ENCODE data around the gene GDPD5.

The GDPD5 gene

DNA sequence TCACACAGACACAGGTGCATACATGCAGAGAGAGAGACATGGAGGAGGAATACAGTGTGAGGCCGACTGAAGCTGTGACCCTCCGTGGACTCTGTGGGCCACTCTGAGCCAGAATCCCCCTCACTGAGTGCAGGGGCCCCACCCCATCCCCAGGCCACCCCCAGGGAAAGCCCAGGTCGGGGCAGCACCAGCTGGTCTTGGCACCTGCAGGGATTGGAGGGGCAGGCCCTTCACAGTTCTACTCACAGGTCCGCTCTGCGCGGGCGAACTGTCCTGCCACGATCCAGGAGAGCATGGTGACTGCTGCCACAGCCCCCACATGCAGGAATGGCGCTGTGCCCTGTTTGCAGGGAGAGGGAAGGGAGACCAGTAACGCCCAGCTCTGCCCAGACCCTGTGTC is 76.5 kb downstream of the GDPD5 start:
- ATAC-seq (no peak), DNase-seq (no peak)

DNA sequence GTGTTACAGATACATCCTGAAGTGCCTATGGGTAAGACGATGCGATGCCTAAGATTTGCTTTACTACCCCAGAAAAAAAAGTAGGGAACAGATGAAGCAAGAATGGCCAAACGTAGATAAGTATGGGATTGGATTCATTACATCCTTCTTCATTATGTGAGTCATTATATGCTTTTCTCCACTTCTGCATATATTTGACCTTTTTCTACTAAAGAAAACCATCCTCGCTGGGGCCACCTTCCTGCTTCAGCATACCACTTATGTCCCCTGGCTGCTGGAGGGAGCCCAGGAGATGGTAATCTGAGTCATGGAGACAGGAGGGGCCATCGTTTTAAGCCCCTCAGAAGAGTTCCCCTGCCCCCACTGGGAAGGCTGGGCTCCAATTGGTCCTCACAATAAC is 78.3 kb downstream of the GDPD5 start:
- DNase-seq (no peak), ATAC-seq (no peak)

DNA sequence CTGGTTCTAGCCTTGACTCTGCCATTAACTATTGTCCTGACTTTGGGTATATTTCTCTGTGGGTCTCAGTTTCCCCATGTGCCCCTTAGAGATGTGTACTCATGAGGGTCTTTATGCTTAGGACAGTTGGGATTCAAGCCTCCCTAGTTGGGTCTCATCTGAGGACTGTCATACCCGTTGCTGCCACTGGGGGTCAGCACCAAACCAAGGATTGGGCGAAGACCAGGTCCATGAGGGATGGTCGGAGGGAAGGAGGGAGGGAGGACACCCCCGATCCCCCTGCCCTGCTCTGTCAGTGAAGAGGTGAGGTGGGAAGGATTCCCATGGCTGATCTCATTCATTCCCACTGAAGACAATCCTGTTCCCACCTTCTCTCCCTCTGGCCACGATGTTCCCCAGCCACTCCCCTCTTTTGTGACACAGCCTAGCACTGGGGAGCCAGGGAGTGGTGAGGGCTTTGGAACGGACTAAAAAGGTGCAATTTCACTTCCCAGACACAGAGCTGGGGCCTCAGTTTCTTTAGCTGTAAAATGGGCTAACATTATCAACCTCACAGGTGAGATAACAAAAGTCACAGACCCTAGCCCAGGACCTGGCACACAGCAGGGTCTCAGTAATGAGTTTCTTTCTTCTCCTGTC is 80.3 kb downstream of the GDPD5 start:
- DNase-seq (peak; percentile 82), ATAC-seq (peak; percentile 69)

DNA sequence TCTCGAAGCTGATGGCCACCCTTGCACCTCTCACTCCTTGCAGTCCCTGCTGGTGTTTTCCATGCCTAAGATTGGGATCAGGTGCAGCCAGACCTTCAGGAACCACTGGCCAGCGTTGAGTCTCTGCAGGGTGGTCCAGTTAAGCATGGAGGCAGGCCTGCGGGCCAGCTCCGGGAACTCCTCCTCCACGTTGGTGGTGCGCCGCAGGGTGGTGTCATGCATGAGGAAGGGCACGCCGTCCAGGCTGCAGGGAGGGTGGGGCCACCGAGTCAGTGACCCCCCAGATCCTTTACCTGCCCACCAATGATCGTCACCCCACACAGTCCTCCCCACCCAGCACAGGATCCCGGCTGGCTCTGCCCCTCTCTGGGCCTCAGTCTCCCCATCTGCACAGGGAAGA is 82.7 kb downstream of the GDPD5 start:
- ATAC-seq: no peak
- no peak for DNase-seq

DNA sequence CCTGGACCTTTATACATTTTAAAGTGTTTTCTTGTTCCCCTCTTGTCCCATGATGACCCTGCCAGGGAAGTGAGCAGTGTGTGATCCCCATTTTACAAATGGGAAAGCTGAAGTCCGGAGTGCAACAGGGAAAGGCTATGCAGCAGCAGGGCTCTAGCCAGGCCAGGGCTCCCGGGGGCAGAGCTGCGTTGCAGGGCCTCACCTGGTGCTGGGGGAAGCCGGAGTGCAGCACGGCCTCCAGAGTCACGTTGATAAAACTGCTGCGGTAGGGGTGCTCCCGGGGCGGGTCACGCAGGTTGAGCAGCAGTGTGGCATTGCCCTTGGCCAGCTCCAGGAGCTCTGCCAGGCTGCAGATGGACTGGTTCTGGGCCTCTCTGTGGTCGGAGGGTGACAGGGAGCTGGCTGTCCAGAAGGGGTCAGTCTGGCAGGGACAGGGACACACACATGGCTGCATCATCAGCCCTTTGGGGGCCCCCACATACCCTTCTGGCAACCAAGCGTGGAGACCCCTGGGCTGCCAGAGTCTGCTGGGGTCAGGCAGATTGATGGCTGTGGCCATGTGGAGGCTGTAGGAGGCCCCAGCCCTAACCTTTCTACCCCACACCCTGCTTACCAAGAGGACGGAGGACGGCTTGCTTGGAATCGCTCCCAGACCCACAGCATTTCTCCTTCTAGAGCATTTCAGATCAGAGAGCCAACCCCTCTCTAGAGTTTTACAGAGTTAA is 83.4 kb downstream of the GDPD5 start:
- no peak for ATAC-seq
- no peak for DNase-seq

DNA sequence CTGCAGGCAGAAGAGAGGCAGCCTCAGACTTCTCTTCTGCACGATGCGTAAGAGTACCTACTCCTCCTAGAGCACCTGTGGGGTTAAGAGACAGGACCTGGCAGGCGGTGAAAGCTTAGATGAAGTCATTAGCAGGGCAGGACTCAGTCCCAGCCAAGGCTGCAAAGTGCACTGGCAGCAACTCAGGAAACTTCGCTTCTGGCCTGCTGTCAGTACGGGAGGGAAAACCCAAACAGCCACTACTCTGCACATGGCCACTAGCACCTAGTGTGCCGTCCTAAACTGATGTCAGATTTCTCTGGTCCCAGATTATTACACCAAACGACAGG is 84.0 kb downstream of the GDPD5 start:
- no peak for ATAC-seq
- no peak for DNase-seq

DNA sequence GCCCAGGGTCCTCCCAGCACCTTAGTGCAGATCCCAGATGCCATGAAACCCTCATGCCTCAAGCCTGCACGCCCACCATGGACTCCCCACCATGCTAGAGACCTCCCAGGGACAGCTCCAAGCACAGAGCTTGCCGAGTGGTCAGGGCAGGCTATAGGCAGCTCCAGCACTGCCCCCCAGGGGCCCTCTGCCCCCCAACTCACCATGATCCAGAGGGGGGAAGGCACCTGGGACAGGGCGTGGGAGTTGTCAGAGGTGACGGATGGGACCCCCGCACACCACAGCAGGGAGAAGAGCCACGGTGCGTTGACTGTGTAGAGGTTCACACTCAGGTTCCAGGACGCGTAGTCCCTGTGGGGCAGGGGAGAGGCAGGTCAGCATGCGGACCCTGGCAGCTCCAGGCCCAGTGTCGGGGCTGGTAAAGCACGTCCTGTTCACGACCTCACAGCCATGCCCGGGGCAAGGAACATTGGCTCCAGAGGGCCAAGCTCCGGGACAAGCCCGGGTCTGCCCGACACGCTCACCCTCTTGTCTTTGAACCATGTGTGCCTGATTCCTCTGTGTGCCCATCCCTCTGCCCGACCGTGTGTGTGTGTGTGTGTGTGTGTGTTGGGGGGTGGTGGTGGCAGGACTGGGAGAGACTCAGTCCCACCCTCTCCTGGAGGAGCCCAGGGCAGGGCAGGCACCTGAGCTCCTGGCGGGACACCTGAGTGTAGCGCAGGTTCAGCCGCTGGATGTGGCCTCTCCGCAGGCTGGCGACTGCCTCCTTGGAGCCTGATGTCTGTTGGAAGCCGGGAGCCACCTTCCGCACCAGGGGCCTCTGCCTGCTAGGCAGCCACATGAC is 84.6 kb downstream of the GDPD5 start:
- ATAC-seq (no peak), DNase-seq (no peak)

DNA sequence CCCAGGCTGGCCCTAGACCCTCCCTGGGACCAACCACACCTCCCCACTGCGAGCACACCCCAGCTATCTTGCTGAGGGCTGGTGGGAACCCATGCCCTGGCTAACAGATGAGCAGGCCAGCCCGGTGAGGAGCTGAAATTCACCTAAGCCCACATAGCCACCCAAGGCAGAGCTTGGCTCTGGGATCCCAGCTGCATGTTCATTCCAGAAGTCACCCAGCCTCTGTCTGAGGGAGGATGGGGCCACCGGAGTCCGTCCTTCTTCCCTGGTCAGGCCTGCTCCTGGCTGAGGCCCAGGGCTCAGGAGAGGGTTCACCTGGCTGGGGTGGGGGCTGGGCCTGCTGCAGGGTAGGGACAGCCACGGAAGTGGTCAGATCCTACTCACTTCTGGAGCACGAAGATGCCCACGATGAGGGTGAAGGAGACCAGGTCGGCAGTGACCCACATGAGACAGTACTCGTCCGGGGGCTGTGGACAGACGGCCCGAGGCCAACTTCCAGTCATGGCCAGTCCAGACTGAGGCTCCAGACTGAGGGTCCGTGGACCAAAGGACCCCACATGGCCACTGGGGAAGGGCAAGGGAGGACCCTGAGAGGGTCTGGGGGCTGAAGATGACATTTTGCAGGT is 86.1 kb downstream of the GDPD5 start:
- DNase-seq (no peak), ATAC-seq (no peak)

DNA sequence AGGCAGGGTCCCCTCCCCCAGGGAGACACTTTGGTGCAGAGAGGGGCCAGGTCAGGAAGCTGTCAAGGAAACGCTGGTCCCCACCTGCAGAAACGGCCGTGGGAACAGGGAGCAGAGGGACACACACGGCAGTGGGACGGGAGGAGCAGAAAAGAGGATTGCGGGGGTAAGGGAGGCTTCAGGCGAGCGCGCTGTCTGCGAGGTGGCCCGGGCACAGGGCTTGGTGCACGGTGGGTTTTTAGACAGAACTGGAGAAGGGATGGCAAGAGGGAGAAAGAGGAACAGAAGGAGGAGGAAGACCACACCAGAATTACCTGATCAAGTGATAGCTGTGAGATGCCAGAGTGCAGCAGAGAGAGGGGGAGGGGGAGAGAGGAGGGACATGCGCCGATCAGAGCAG is 86.7 kb downstream of the GDPD5 start:
- ATAC-seq (no peak), DNase-seq (no peak)

DNA sequence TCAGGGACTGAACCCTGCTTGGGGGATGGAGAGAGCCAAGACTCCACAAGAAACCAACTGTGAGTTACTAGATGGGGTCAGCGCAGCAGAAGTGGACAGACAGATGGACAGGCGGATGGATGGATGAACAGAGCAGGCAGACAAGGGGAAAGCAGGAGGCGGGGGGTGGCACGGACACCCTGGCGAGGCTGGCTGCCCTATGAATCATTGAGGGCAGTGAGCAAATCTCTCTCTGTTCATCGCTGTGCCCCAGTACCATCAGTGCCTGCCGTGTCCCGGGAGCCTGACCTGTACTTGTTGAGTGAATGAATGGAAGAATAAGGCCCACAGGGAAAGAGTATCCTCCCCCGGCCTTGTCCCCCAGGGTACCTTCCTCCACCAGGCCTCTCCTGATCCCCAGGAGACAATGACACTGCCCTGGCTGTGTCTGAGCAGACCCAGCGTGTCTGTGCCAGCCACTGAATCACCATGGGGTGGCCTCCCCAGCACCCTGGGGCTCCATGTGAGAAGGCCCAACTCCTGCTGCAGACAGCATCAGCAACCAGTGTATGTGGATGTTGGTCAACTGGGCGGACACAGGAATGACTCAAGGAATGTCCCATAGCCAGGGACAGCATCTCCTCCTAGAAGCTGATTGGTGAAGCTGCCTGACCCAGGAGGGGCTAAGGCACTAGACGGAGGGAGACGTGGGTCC is 87.6 kb downstream of the GDPD5 start:
- DNase-seq: no peak
- no peak for ATAC-seq

DNA sequence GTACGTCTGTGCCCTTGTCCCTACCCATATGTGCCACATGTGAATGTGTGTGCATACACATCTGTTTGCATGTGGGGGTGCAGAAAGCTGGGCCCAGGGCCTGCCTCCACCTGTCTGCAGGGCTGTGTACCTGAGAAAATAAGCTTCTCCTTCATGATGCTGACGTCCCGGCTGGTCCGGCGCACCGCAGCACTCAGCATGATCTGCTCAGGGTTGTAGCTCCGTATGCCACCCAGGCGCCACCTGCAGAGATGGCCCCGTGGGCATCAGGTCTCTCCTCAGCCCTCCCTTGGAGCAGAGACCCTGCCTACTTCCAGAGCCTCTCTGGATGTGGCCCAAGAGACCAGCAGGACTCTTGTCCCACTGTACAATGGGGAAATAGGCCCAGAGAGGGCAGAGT is 88.9 kb downstream of the GDPD5 start:
- no peak for ATAC-seq
- no peak for DNase-seq

DNA sequence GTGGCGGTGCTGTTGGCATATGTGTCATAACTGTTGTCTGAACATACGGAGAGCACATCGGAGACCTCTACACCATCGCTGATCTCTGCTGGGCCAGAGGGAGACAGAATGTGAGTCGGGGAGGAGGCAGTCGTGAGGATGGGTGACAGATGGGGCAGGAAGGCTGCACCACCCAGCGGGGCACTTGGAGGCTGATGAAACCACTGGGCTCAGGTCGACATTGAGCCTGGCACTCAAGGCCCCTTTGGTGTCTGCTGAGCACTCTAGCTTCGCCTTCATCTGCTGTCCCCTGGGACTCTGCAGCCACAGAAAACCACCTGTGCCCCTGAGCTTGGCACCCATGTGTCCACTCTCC is 90.2 kb downstream of the GDPD5 start:
- no peak for DNase-seq
- no peak for ATAC-seq

DNA sequence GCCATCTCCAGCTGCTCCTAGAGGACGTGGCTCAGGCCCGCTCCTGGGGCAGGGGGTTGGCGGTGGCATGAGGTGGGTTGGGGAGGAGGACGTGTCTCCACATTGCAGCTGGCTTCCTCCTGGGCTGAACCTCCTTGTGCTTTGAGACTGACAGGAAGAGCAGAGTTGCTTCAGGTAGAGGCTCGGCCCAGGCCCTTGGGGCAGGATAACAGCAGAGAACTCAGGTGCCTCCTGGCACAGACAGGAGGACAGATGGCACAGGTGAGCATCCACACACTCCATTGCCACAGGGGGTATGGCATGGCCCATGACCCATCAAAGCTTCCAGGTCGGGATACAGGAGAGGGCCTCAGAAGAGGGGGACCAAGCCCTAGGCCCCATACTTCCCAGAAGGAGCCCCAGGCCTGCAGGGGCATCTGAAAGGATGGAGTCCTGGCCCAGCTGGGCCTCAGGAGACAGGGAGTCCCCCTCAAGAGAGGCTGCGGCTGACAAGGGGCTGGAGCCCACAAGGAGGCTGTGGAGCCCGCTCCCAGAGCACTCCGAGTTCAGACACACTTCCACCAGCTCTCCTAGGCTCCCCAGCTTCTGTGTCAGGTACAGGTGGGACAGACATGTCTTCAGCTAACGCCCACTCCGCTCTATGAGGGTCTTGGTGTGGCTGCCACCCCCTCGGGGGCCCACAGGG is 90.7 kb downstream of the GDPD5 start:
- DNase-seq: no peak
- no peak for ATAC-seq

DNA sequence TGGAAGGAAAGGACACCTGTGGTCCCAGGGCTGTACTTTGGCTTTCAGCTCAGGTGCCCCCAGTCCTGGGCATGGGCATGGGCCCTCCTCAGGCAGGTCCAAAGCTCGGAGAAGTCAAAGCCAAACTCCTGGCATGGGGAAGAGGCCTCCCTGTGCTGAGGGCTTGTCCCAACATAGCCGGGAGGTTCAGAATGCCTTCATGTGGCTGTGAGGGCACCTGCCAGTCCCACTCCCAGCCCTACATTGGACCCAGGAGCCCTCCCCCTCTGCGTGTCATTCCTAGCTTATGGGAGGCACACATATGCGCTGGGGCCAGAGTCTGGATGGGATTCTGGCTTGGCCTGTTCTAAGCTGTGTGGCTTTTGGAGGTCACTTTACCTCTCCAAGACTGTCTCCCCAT is 91.7 kb downstream of the GDPD5 start:
- ATAC-seq (no peak), DNase-seq (no peak)

DNA sequence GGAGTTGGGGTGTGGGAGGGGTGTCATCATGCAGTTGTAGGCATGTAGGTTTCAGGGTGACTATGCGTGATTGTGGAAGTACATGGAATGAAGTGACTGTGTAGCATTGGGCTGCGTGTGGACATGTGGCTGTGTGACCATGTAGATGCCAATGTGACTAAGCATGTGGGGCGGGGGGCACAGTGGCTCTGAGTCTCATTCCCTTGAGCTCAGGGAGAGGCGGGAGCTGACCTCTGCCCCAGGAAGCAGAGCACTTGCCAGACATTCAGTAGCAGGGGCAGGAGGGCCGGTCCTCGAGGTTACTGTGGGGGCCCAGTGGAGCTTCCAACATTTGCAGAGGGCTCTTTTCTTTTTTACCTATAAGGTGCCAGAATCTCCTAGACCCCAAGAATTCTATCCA is 92.3 kb downstream of the GDPD5 start:
- DNase-seq (no peak), ATAC-seq (no peak)

DNA sequence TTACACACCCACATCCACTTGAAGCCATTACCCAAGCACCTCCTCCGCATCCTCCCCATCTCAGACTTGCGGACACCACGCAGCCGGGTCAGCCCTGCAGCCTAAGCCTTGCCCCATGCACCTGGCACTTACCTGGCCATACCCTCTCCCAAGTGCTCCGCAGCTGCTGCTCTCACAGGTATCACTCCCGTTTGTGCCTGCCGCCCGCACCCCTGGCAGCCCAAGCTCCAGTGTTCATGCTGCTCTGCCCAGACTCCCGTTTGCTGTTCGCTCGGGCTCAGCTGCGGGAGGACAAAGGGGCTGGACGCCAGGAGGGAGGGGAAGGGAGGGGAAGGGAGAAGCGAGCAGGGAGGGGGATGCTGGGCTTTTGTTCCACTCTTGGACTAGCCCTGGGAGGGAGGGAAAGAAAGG is 92.8 kb downstream of the GDPD5 start, which contains the start of gene KLHL35:
Gene KLHL35, minus strand, starts transcription at position 293 of the 411 bp plus-strand sequence. CDS start 2,574 bp downstream, outside the sequence.
- ATAC-seq: no peak
- no peak for DNase-seq

DNA sequence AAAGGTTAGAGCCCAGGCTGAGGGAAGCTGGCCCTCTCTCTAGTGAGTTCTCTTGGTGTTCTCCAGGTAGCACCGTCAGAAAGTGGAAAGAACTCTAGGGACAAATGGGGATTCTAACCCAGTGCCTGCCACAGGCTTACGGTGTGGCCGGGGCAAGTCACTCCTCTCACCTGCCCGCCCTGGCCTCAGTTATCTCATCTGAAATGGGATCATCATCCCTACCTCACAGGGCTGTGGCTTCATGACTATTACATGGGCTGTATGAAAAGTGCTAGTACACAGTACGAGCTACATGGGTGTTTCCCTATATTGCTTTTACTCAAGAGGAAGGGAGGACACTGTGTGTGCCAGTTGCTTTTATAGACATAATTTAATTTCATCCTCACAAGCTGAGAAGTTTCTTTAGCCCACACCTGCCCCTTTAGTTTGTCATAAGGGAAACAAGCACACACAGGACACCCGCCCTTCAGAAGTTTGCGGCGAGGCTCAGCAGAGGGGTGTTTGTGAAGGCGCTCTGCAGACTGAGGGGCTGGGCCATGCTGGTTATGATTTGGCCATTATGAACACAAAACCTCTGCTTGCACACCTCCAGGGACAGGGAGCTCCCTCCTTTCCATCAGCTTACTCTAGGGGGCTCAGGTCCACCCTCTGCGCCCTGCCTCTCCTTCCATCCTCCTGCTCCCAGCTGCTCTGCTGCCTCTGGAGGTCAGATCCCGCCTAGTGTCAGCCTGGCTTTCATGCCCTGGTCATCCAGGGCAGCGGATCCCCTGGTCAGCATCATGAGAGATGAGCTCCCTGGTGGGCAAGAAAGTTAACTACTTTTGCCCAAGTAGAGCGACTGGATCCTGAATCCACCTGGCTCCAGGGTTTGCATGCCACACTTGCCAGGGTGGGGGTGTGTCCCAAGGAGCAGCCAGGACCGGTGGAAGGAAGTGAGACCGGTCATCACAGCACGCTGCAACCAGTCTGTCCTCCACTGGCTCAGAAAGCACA is 93.9 kb downstream of the GDPD5 start:
- DNase-seq (no peak), ATAC-seq (no peak)

DNA sequence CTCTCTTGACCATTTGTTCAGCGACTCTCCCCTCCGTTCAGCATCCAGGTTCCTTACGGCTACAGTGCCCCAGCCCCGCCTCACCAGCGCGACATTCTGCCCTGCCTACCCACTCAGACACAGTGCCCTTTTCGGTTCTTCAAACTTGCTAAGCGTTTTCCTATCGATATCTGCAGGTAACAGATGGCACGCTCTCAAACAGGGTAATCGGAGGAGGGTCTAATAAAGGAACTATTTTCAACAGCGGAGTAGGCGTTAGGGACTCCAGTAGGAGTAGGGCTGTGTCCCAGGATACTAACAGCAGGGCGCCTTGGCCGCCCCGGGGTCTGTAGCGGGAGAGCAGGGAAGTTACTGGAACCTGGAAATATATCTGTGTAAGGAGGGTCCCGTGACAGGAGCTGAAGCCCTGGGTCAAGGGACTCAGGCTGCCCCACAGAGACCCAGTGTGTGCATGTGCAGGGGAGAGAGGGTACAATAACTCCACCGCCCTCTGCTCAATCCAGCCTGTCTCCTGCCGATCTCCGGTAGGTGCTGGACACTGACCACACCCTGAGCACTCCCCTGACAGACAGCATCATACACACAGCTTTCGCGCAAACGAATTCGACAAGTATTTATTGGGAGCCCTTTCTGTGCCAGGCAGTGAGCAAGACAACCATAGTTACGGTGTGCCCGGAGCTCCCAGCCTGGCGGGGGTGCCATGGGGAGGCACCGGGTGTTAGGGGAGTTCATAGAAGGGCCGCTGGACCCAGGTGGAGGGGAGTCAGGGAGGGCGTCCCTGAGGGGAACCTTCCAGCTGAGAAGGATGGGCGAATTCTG is 94.8 kb downstream of the GDPD5 start:
- no peak for DNase-seq
- no peak for ATAC-seq

DNA sequence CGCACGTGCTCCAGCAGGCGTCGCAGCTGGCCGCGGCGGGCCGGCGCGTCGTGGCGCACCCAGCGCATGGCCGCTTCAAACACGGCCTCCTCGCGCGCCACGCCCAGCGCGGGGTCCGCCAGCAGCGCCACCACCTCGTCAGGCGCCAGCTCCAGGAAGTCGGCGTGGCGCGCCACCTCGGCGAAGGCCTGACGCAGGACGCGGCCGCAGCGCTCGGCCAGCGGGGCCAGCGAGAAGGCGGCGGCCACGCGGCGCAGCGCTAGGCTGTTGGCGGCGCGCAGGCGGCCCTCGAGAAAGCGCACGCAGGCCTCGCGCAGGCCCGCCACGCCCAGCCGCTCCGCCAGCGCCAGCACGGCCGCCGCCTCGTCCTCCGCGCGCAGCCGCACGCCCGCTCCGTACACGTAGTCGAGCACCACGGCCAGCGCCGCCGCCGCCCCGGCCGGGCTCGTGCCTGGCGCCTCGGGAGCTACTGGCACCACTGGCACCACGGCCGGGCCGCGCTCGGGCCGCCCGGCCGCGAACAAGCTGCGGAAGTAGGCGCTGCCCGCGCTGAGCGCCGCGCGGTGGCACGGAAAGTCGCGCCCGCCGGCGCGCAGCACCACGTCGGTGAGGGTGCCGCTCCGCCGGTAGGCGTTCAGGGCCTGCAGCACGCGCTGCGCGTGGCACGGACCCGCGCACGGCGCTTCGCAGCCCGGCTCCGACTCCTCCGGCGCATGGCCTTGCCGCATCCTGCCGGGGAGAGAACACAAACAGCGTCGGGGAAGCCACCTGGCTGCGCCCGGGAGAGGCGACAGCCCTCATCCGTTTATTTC is 95.6 kb downstream of the GDPD5 start:
- ATAC-seq (peak; percentile 71), DNase-seq (peak; percentile 66)

Measured in stimulated activated naive CD8-positive, alpha-beta T cell treated with anti-CD3 and anti-CD28 coated beads, Interleukin-15, Interleukin-2, amounts not matched to agents 100 U/mL and 50 U/mL, for 24 hours (primary cell).